NCI-H345 treated with DMSO at 0.1 percent for 48 hours (cell line): Measurements from ENCODE around the gene MATN3.

ENCODE experiments used
- DNase-seq: peaks from one replicate; lab custom pipeline; 2025; ENCODE audit not compliant: unreplicated experiment; lab: John Stamatoyannopoulos, UW

The MATN3 gene

GRCh38 chr2:20008703-20009102 lies 3.8 kb downstream of the MATN3 start:
- DNase-seq: no peak

- no peak for DNase-seq
Observed at GRCh38 chr2:20005891-20006470, 6.5 kb downstream of the MATN3 start.

- DNase-seq: no peak
Observed at GRCh38 chr2:20005067-20005627, 7.3 kb downstream of the MATN3 start.

- no peak for DNase-seq
Observed at GRCh38 chr2:20001361-20001863, 11.1 kb downstream of the MATN3 start.

GRCh38 chr2:19993731-19994130 lies 18.7 kb downstream of the MATN3 start:
- no peak for DNase-seq

GRCh38 chr2:19991895-19992294 lies 20.6 kb downstream of the MATN3 start:
- no peak for DNase-seq

GRCh38 chr2:19990416-19990728 lies 22.1 kb downstream of the MATN3 start:
- DNase-seq: no peak

GRCh38 chr2:19989667-19990415 lies 22.6 kb downstream of the MATN3 start, which contains the start of gene WDR35:
Gene WDR35 (minus strand): TSS chr2:19990105. CDS start chr2:19990015, 90 bp downstream.
- DNase-seq: peak; percentile 95

GRCh38 chr2:19989342-19989666 lies 23.2 kb downstream of the MATN3 start:
- DNase-seq: peak; percentile 27

- no peak for DNase-seq
Observed at GRCh38 chr2:19988600-19988999, 23.9 kb downstream of the MATN3 start.

- no peak for DNase-seq
Observed at GRCh38 chr2:19987936-19988335, 24.5 kb downstream of the MATN3 start.

GRCh38 chr2:19982268-19982667 lies 30.2 kb downstream of the MATN3 start:
- no peak for DNase-seq

- DNase-seq: no peak
Observed at GRCh38 chr2:19979932-19980331, 32.5 kb downstream of the MATN3 start.

GRCh38 chr2:19973466-19973865 lies 39.0 kb downstream of the MATN3 start:
- no peak for DNase-seq

- no peak for DNase-seq
Observed at GRCh38 chr2:19971691-19972090, 40.8 kb downstream of the MATN3 start.

GRCh38 chr2:19963386-19963785 lies 49.1 kb downstream of the MATN3 start:
- DNase-seq: no peak

GRCh38 chr2:19955544-19956422 lies 56.7 kb downstream of the MATN3 start:
- peak; percentile 37 for DNase-seq

- no peak for DNase-seq
Observed at GRCh38 chr2:19949071-19949470, 63.4 kb downstream of the MATN3 start.

- no peak for DNase-seq
Observed at GRCh38 chr2:19947184-19947940, 65.1 kb downstream of the MATN3 start.

- DNase-seq: no peak
Observed at GRCh38 chr2:19944205-19944845, 68.1 kb downstream of the MATN3 start.
